NCI-H146 treated with DMSO at 0.1 percent for 48 hours (cell line): Measurements from ENCODE around the gene CREB3L2.

Experiments
- DNase-seq: peaks from one replicate; lab custom pipeline; 2025; ENCODE audit not compliant: unreplicated experiment; lab: John Stamatoyannopoulos, UW

The CREB3L2 gene

GRCh38 chr7:137879357-137880158 lies 122.3 kb downstream of the CREB3L2 start:
- no peak for DNase-seq

- no peak for DNase-seq
These were observed 123.4 kb downstream of the CREB3L2 start for GRCh38 chr7:137878333-137878961.

GRCh38 chr7:137877027-137877675 lies 124.7 kb downstream of the CREB3L2 start:
- DNase-seq = no peak

- no peak for DNase-seq
These were observed 126.1 kb downstream of the CREB3L2 start for GRCh38 chr7:137875746-137876145.

GRCh38 chr7:137873979-137874777 lies 127.7 kb downstream of the CREB3L2 start:
- DNase-seq = no peak

- DNase-seq = no peak
These were observed 128.4 kb downstream of the CREB3L2 start for GRCh38 chr7:137873524-137873923.

GRCh38 chr7:137871170-137871915 lies 130.5 kb downstream of the CREB3L2 start:
- DNase-seq = no peak

GRCh38 chr7:137870684-137871083 lies 131.2 kb downstream of the CREB3L2 start:
- no peak for DNase-seq

- no peak for DNase-seq
These were observed 131.8 kb downstream of the CREB3L2 start for GRCh38 chr7:137870078-137870477.

GRCh38 chr7:137869260-137869659 lies 132.6 kb downstream of the CREB3L2 start:
- DNase-seq = no peak

- no peak for DNase-seq
These were observed 134.6 kb downstream of the CREB3L2 start for GRCh38 chr7:137867289-137867688.

GRCh38 chr7:137865764-137866163 lies 136.1 kb downstream of the CREB3L2 start:
- DNase-seq = no peak

- DNase-seq = no peak
These were observed 138.9 kb downstream of the CREB3L2 start for GRCh38 chr7:137862964-137863363.

- no peak for DNase-seq
These were observed 139.5 kb downstream of the CREB3L2 start for GRCh38 chr7:137862358-137862757.

- no peak for DNase-seq
These were observed 141.3 kb downstream of the CREB3L2 start for GRCh38 chr7:137860542-137860941.

GRCh38 chr7:137853053-137853452 lies 148.8 kb downstream of the CREB3L2 start:
- no peak for DNase-seq

- no peak for DNase-seq
These were observed 149.8 kb downstream of the CREB3L2 start for GRCh38 chr7:137852108-137852507.

GRCh38 chr7:137850972-137851945 lies 150.6 kb downstream of the CREB3L2 start:
- DNase-seq = no peak

GRCh38 chr7:137850571-137850970 lies 151.3 kb downstream of the CREB3L2 start:
- no peak for DNase-seq
